Activated CD8-positive, alpha-beta memory T cell treated with anti-CD3 and anti-CD28 coated beads, Interleukin-2, amount 10 ng/mL, durations not matched to agents 7 days and 5 days (primary cell): Measurements from ENCODE around the gene SLC37A1. TPM values are rescaled to one million over a fixed set of nuclear protein-coding genes. Genes with fewer than 3 reads are reported as not detected.

Source experiments
- ATAC-seq: fragments of 150-1000 bp; cut with Tn5 transposase; one replicate; pipeline ENCODE4 v1.10.0; 2021; ENCODE audit warnings: moderate library complexity
- CTCF ChIA-PET: fragments of 350-600 bp; sonication (Branson Sonifier 250); formaldehyde crosslinking; loops from one replicate; lab custom pipeline; 2021; ENCODE audit warnings: antibody characterized with exemption; lab: Charles Lee
- DNase-seq: peaks from one replicate; pipeline ENCODE4 v3.0.0-alpha.2; 2020
- H3K27ac Mint-ChIP-seq: one replicate; pipeline ENCODE4 v1.8.0; 2021; ENCODE audit warnings: mild to moderate bottlenecking, mixed read lengths
- H3K27me3 Mint-ChIP-seq: one replicate; pipeline ENCODE4 v1.8.0; 2021; ENCODE audit warnings: mixed read lengths
- H3K36me3 Mint-ChIP-seq: one replicate; pipeline ENCODE4 v1.8.0; 2021; ENCODE audit warnings: mild to moderate bottlenecking, mixed read lengths
- H3K4me1 Mint-ChIP-seq: one replicate; pipeline ENCODE4 v1.8.0; 2021; ENCODE audit warnings: mixed read lengths
- H3K4me3 Mint-ChIP-seq: one replicate; pipeline ENCODE4 v1.8.0; 2021; ENCODE audit warnings: mild to moderate bottlenecking, moderate library complexity, mixed read lengths
- H3K9me3 Mint-ChIP-seq: one replicate; pipeline ENCODE4 v1.8.0; 2022; ENCODE audit warnings: low read depth, mixed read lengths
- total RNA-seq, 2 experiments: library from RNA; stranded (reverse); gene quantifications; one replicate each; pipeline ENCODE4 v1.2.3, GENCODE V29; 2021

Gene SLC37A1
- total RNA-seq, 2 experiments from 2014 or later: 14.0 to 14.8 TPM

- DNase-seq: no peak
- CTCF ChIA-PET: no interaction called here
- Mint-ChIP-seq H3K27ac (no peak overlapping the region), H3K4me1 (peaks cover 4% of the 10 kb centered on the region), H3K36me3 (no peaks in the 10 kb centered on the region), H3K9me3 (no peaks in the 10 kb centered on the region), H3K4me3 (no peak overlapping the region), H3K27me3 (peaks cover 10% of the 10 kb centered on the region)
- ATAC-seq: no peak
Observed at GRCh38 chr21:42472521-42472920, 41.1 kb upstream of the SLC37A1 start.

- Mint-ChIP-seq H3K27me3 (peaks cover 7% of the 10 kb centered on the region), H3K27ac (no peak overlapping the region), H3K9me3 (no peaks in the 10 kb centered on the region), H3K4me3 (no peak overlapping the region), H3K4me1 (no peaks in the 10 kb centered on the region), H3K36me3 (no peaks in the 10 kb centered on the region)
- ATAC-seq: no peak
- no peak for DNase-seq
- CTCF ChIA-PET: interaction anchor here (0.7 kb wide), 1 partner anchor 14 kb away, joined by 3 read pairs; no protein-coding TSS in a partner anchor
Observed at GRCh38 chr21:42473498-42474042, 40.1 kb upstream of the SLC37A1 start.

GRCh38 chr21:42474043-42474831, 39.4 kb upstream of the SLC37A1 start:
- Mint-ChIP-seq H3K9me3 (no peaks in the 10 kb centered on the region), H3K4me1 (no peaks in the 10 kb centered on the region)
- no peak for ATAC-seq

GRCh38 chr21:42475036-42475435, 38.6 kb upstream of the SLC37A1 start:
- no peaks in the 10 kb centered on the region for H3K4me1 Mint-ChIP-seq
- no peak overlapping the region for H3K4me3 Mint-ChIP-seq
- no peak for ATAC-seq
- CTCF ChIA-PET: interaction anchor here (0.7 kb wide), 1 partner anchor 242 kb away, joined by 3 read pairs; no protein-coding TSS in a partner anchor
- peak; percentile 30 for DNase-seq
- no peak overlapping the region for H3K27ac Mint-ChIP-seq
- H3K36me3 Mint-ChIP-seq: no peaks in the 10 kb centered on the region
- no peaks in the 10 kb centered on the region for H3K9me3 Mint-ChIP-seq
- peaks cover 12% of the 10 kb centered on the region for H3K27me3 Mint-ChIP-seq

More at GRCh38 chr21:42474043-42474831, 39.4 kb upstream of the SLC37A1 start:
- Mint-ChIP-seq H3K4me3 (no peak overlapping the region), H3K27ac (no peak overlapping the region), H3K36me3 (no peaks in the 10 kb centered on the region), H3K27me3 (peaks cover 8% of the 10 kb centered on the region)
- CTCF ChIA-PET: no interaction called here
- DNase-seq: peak; percentile 36

- CTCF ChIA-PET: interaction anchor here (0.7 kb wide), 1 partner anchor 241 kb away, joined by 3 read pairs; no protein-coding TSS in a partner anchor
Observed at GRCh38 chr21:42475526-42476387, 37.9 kb upstream of the SLC37A1 start.

GRCh38 chr21:42476388-42477331, 37.0 kb upstream of the SLC37A1 start:
- no peak overlapping the region for H3K4me3 Mint-ChIP-seq
- H3K4me1 Mint-ChIP-seq: no peaks in the 10 kb centered on the region
- ATAC-seq (no peak), DNase-seq (peak; percentile 28)
- no peaks in the 10 kb centered on the region for H3K9me3 Mint-ChIP-seq
- peaks cover 16% of the 10 kb centered on the region for H3K27me3 Mint-ChIP-seq
- CTCF ChIA-PET: no interaction called here
- H3K36me3 Mint-ChIP-seq: no peaks in the 10 kb centered on the region
- no peak overlapping the region for H3K27ac Mint-ChIP-seq

More at GRCh38 chr21:42475526-42476387, 37.9 kb upstream of the SLC37A1 start:
- no peaks in the 10 kb centered on the region for H3K36me3 Mint-ChIP-seq
- H3K27ac Mint-ChIP-seq: no peak overlapping the region
- peak; percentile 36 for DNase-seq
- H3K4me1 Mint-ChIP-seq: no peaks in the 10 kb centered on the region
- H3K4me3 Mint-ChIP-seq: no peak overlapping the region
- H3K27me3 Mint-ChIP-seq: peaks cover 12% of the 10 kb centered on the region
- no peaks in the 10 kb centered on the region for H3K9me3 Mint-ChIP-seq
- ATAC-seq: no peak

GRCh38 chr21:42478504-42478903, 35.1 kb upstream of the SLC37A1 start:
- Mint-ChIP-seq H3K4me3 (no peak overlapping the region), H3K4me1 (no peaks in the 10 kb centered on the region), H3K27me3 (peaks cover 20% of the 10 kb centered on the region), H3K27ac (no peak overlapping the region), H3K9me3 (no peaks in the 10 kb centered on the region), H3K36me3 (no peaks in the 10 kb centered on the region)
- DNase-seq: no peak
- no peak for ATAC-seq
- CTCF ChIA-PET: no interaction called here

- H3K4me3 Mint-ChIP-seq: no peak overlapping the region
- H3K36me3 Mint-ChIP-seq: no peaks in the 10 kb centered on the region
- H3K27ac Mint-ChIP-seq: no peak overlapping the region
- peaks cover 25% of the 10 kb centered on the region for H3K27me3 Mint-ChIP-seq
- no peaks in the 10 kb centered on the region for H3K9me3 Mint-ChIP-seq
- no peaks in the 10 kb centered on the region for H3K4me1 Mint-ChIP-seq
- ATAC-seq (no peak), DNase-seq (peak; percentile 36)
- CTCF ChIA-PET: no interaction called here
Observed at GRCh38 chr21:42479582-42479981, 34.1 kb upstream of the SLC37A1 start.

GRCh38 chr21:42480736-42481135, 32.9 kb upstream of the SLC37A1 start:
- Mint-ChIP-seq H3K4me1 (no peaks in the 10 kb centered on the region), H3K27me3 (peaks cover 27% of the 10 kb centered on the region), H3K27ac (no peak overlapping the region), H3K36me3 (no peaks in the 10 kb centered on the region), H3K9me3 (no peaks in the 10 kb centered on the region), H3K4me3 (no peak overlapping the region)
- DNase-seq: peak; percentile 39
- CTCF ChIA-PET: no interaction called here
- ATAC-seq: no peak

- CTCF ChIA-PET: no interaction called here
- DNase-seq: no peak
- H3K27ac Mint-ChIP-seq: no peak overlapping the region
Observed at GRCh38 chr21:42481169-42481568, 32.5 kb upstream of the SLC37A1 start.

GRCh38 chr21:42484966-42485365, 28.7 kb upstream of the SLC37A1 start:
- DNase-seq (no peak), ATAC-seq (no peak)
- no peaks in the 10 kb centered on the region for H3K9me3 Mint-ChIP-seq
- no peaks in the 10 kb centered on the region for H3K4me1 Mint-ChIP-seq
- H3K27ac Mint-ChIP-seq: no peak overlapping the region
- CTCF ChIA-PET: no interaction called here
- peaks cover 42% of the 10 kb centered on the region for H3K27me3 Mint-ChIP-seq
- no peaks in the 10 kb centered on the region for H3K36me3 Mint-ChIP-seq
- H3K4me3 Mint-ChIP-seq: no peak overlapping the region

More at GRCh38 chr21:42481169-42481568, 32.5 kb upstream of the SLC37A1 start:
- Mint-ChIP-seq H3K27me3 (peaks cover 31% of the 10 kb centered on the region), H3K4me3 (no peak overlapping the region), H3K9me3 (no peaks in the 10 kb centered on the region), H3K4me1 (no peaks in the 10 kb centered on the region), H3K36me3 (no peaks in the 10 kb centered on the region)
- no peak for ATAC-seq

- no peaks in the 10 kb centered on the region for H3K36me3 Mint-ChIP-seq
- ATAC-seq (no peak), DNase-seq (no peak)
- peaks cover 1% of the 10 kb centered on the region for H3K4me1 Mint-ChIP-seq
- CTCF ChIA-PET: no interaction called here
- no peak overlapping the region for H3K27ac Mint-ChIP-seq
- H3K27me3 Mint-ChIP-seq: peaks cover 45% of the 10 kb centered on the region
- no peaks in the 10 kb centered on the region for H3K9me3 Mint-ChIP-seq
- no peak overlapping the region for H3K4me3 Mint-ChIP-seq
Observed at GRCh38 chr21:42486072-42486471, 27.6 kb upstream of the SLC37A1 start.
